OCI-LY1 (cell line): ENCODE results near the gene RASSF5.

ENCODE experiments used
- EZH2 ChIP-seq: fragments of 200-600 bp; sonication (generic), shearing (Covaris generic); IDR thresholded peaks from 2 replicates; pipeline ENCODE4 v1.8.0; 2017; ENCODE audit warnings: borderline replicate concordance, mixed run types, mild to moderate bottlenecking, antibody characterized with exemption, low read length, moderate library complexity, mixed read lengths
- TF ChIP-seq, protein P1 (sequence below): fragments of 200-600 bp; sonication (generic), shearing (Covaris generic); IDR thresholded peaks from 2 replicates; pipeline ENCODE4 v1.5.1; 2017; ENCODE audit warnings: mild to moderate bottlenecking, antibody characterized with exemption, low read length, moderate library complexity, mixed read lengths

GRCh38 chr1:206465951-206466350, 41.4 kb upstream of the RASSF5 start:
- TF ChIP-seq, protein P1, sequence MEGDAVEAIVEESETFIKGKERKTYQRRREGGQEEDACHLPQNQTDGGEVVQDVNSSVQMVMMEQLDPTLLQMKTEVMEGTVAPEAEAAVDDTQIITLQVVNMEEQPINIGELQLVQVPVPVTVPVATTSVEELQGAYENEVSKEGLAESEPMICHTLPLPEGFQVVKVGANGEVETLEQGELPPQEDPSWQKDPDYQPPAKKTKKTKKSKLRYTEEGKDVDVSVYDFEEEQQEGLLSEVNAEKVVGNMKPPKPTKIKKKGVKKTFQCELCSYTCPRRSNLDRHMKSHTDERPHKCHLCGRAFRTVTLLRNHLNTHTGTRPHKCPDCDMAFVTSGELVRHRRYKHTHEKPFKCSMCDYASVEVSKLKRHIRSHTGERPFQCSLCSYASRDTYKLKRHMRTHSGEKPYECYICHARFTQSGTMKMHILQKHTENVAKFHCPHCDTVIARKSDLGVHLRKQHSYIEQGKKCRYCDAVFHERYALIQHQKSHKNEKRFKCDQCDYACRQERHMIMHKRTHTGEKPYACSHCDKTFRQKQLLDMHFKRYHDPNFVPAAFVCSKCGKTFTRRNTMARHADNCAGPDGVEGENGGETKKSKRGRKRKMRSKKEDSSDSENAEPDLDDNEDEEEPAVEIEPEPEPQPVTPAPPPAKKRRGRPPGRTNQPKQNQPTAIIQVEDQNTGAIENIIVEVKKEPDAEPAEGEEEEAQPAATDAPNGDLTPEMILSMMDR = no peak
- no peak for TF ChIP-seq EZH2
